ENCODE data around the gene ABCC8.

ABCC8 gene

GRCh38 chr11:17476317-17477083 lies at the start of gene ABCC8:
Gene ABCC8, minus strand, starts transcription at chr11:17476845. Its CDS starts 69 bp downstream, at chr11:17476776.
- no peak for DNase-seq (ENCODE audit: low read depth)
- H3K4me3 ChIP-seq (ENCODE audit: low read length) = no peak within 1 kb of the TSS
- no peak for TF ChIP-seq CTCF (conservative IDR thresholded peaks at IDR 0.05; ENCODE audit: low read length)

GRCh38 chr11:17526326-17526725 lies 49.7 kb upstream of the ABCC8 start:
- TF ChIP-seq CTCF (conservative IDR thresholded peaks at IDR 0.05; ENCODE audit: low read length) = no peak
- no peak overlapping the region for H3K4me3 ChIP-seq (ENCODE audit: low read length)
- DNase-seq (ENCODE audit: low read depth) = no peak

GRCh38 chr11:17525570-17525969 lies 48.9 kb upstream of the ABCC8 start:
- no peak for TF ChIP-seq CTCF (conservative IDR thresholded peaks at IDR 0.05; ENCODE audit: low read length)
- no peak overlapping the region for H3K4me3 ChIP-seq (ENCODE audit: low read length)
- DNase-seq (ENCODE audit: low read depth) = no peak

DNA sequence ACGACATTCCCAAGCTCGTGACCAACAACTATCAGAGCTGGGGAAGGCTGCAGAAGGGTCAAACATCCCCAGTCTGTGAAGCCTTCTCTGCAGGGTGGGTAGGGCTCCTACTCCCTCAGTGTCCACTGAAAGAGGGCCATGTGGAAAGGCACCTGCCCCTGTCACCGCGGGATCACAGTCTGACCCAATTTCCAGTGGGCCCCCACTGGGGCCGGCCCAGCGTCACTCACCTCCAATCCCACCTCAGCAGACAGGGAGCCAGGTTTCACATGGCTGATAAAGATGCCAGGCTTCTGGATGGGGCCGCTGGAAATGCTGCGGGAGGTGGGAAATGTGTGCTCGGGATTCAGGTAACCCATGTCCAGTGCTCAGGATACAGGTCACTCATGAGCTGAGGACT lies 47.6 kb upstream of the ABCC8 start:
- TF ChIP-seq CTCF (conservative IDR thresholded peaks at IDR 0.05; ENCODE audit: low read length) = no peak
- no peak overlapping the region for H3K4me3 ChIP-seq (ENCODE audit: low read length)
- no peak for DNase-seq (ENCODE audit: low read depth)

DNA sequence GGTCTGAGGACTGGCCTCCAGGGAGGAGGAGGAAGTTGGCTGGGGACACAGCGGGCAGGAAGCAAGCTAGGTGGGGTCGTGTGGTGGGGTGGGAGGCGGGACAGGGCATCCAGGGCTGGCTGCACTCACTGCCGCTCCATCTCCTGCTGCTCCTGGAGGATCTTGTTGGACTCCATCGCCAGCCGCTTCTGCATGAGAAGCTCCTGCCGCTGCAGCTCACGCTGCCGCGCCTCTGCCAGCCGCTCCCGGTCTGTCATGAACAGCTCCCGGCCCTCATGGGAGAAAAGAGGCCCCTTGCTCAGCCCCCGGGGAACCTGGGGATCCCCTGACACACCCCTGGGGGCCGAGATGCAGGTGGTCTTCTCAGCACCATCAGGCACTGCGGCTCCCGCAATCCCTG lies 46.0 kb upstream of the ABCC8 start:
- H3K4me3 ChIP-seq (ENCODE audit: low read length) = no peak overlapping the region
- no peak for DNase-seq (ENCODE audit: low read depth)
- TF ChIP-seq CTCF (conservative IDR thresholded peaks at IDR 0.05; ENCODE audit: low read length) = no peak

GRCh38 chr11:17521106-17521900 lies 44.7 kb upstream of the ABCC8 start:
- no peak overlapping the region for H3K4me3 ChIP-seq (ENCODE audit: low read length)
- no peak for DNase-seq (ENCODE audit: low read depth)
- no peak for TF ChIP-seq CTCF (conservative IDR thresholded peaks at IDR 0.05; ENCODE audit: low read length)

Data from AG10803 (cell line).